ENCODE data around the gene DCLK1. TPM values are rescaled to one million over a fixed set of nuclear protein-coding genes. Genes with fewer than 3 reads are reported as not detected.

The DCLK1 gene
- polyA plus RNA-seq, 6 donors from 2014 or later = not detected

GRCh38 chr13:35727881-35728280 is 403.3 kb downstream of the DCLK1 start:
- no peaks in the 10 kb centered on the region for H3K36me3 Mint-ChIP-seq
- no peak overlapping the region for H3K27ac Mint-ChIP-seq
- no peak for ATAC-seq (ENCODE audit: low read depth in 2 of 2)
- DNase-seq = no peak
- H3K4me3 Mint-ChIP-seq = no peak overlapping the region
- H3K4me1 Mint-ChIP-seq = peaks cover 0 to 5% (median 0%) of the 10 kb centered on the region in 3 donors
- H3K27me3 Mint-ChIP-seq = peaks cover 0 to 5% (median 3%) of the 10 kb centered on the region in 3 donors
- peaks cover 0 to 4% (median 0%) of the 10 kb centered on the region in 7 donors for H3K9me3 Mint-ChIP-seq

- H3K27me3 Mint-ChIP-seq = peaks cover 3 to 25% (median 11%) of the 10 kb centered on the region in 3 donors
- no peak overlapping the region for H3K27ac Mint-ChIP-seq
- H3K9me3 Mint-ChIP-seq = peaks cover 0 to 4% (median 0%) of the 10 kb centered on the region in 7 donors
- H3K4me1 Mint-ChIP-seq = peaks cover 4 to 6% (median 6%) of the 10 kb centered on the region in 3 donors
- no peak for DNase-seq
- no peak overlapping the region for H3K4me3 Mint-ChIP-seq
- ATAC-seq (ENCODE audit: low read depth in 2 of 2) = no peak
- no peaks in the 10 kb centered on the region for H3K36me3 Mint-ChIP-seq
These were observed 406.7 kb downstream of the DCLK1 start for GRCh38 chr13:35724446-35724845.

- DNase-seq (no peak), ATAC-seq (ENCODE audit: low read depth in 2 of 2) (no peak)
- peaks cover 4 to 6% (median 6%) of the 10 kb centered on the region in 3 donors for H3K4me1 Mint-ChIP-seq
- peaks cover 3 to 31% (median 11%) of the 10 kb centered on the region in 3 donors for H3K27me3 Mint-ChIP-seq
- H3K36me3 Mint-ChIP-seq = no peaks in the 10 kb centered on the region
- H3K4me3 Mint-ChIP-seq = no peak overlapping the region
- H3K9me3 Mint-ChIP-seq = peaks cover 0 to 3% (median 0%) of the 10 kb centered on the region in 7 donors
- no peak overlapping the region for H3K27ac Mint-ChIP-seq
These were observed 407.4 kb downstream of the DCLK1 start for GRCh38 chr13:35723821-35724220.

GRCh38 chr13:35723053-35723461 is 408.1 kb downstream of the DCLK1 start:
- Mint-ChIP-seq H3K36me3 (no peaks in the 10 kb centered on the region), H3K27me3 (peaks cover 3 to 31% (median 11%) of the 10 kb centered on the region in 3 donors), H3K9me3 (no peaks in the 10 kb centered on the region), H3K4me1 (peaks cover 4 to 6% (median 6%) of the 10 kb centered on the region in 3 donors), H3K4me3 (no peak overlapping the region), H3K27ac (no peak overlapping the region)
- ATAC-seq (ENCODE audit: low read depth in 2 of 2) (no peak), DNase-seq (no peak)

GRCh38 chr13:35722458-35723052 is 408.6 kb downstream of the DCLK1 start:
- Mint-ChIP-seq H3K36me3 (no peaks in the 10 kb centered on the region), H3K4me3 (no peak overlapping the region), H3K27me3 (peaks cover 3 to 31% (median 11%) of the 10 kb centered on the region in 3 donors), H3K4me1 (peaks cover 4 to 6% (median 6%) of the 10 kb centered on the region in 3 donors), H3K9me3 (no peaks in the 10 kb centered on the region), H3K27ac (peak overlapping the region in 1 of 6 donors; percentile 32)
- DNase-seq (no peak), ATAC-seq (ENCODE audit: low read depth in 2 of 2) (no peak)

GRCh38 chr13:35720690-35721554 is 410.3 kb downstream of the DCLK1 start:
- peaks cover 3 to 31% (median 11%) of the 10 kb centered on the region in 3 donors for H3K27me3 Mint-ChIP-seq
- H3K4me1 Mint-ChIP-seq = peaks cover 4 to 6% (median 6%) of the 10 kb centered on the region in 3 donors
- H3K36me3 Mint-ChIP-seq = no peaks in the 10 kb centered on the region
- H3K9me3 Mint-ChIP-seq = no peaks in the 10 kb centered on the region
- peak overlapping the region in 1 of 6 donors; percentile 54 for H3K27ac Mint-ChIP-seq
- ATAC-seq (ENCODE audit: low read depth in 2 of 2) = no peak
- peak overlapping the region in 1 of 8 donors; percentile 21 for H3K4me3 Mint-ChIP-seq
- no peak for DNase-seq

GRCh38 chr13:35720290-35720689 is 410.9 kb downstream of the DCLK1 start:
- no peak overlapping the region for H3K4me3 Mint-ChIP-seq
- H3K36me3 Mint-ChIP-seq = no peaks in the 10 kb centered on the region
- DNase-seq (no peak), ATAC-seq (ENCODE audit: low read depth in 2 of 2) (no peak)
- no peak overlapping the region for H3K27ac Mint-ChIP-seq
- peaks cover 0 to 31% (median 11%) of the 10 kb centered on the region in 3 donors for H3K27me3 Mint-ChIP-seq
- no peaks in the 10 kb centered on the region for H3K9me3 Mint-ChIP-seq
- H3K4me1 Mint-ChIP-seq = peaks cover 4 to 6% (median 6%) of the 10 kb centered on the region in 3 donors

Other genes with a start within 250 kb of the DCLK1 start
- not detected for gene SOHLH2, start 83.2 kb upstream of the DCLK1 start, polyA plus RNA-seq (ENCODE audit: low read depth in 6 of 6)
- gene CCDC169, start 166.4 kb upstream of the DCLK1 start, polyA plus RNA-seq (ENCODE audit: low read depth in 6 of 6) = under 1 TPM in 1 of 6 donors, not detected in 5; 0.46 TPM
- gene SPART, start 215.0 kb upstream of the DCLK1 start, polyA plus RNA-seq (ENCODE audit: low read depth in 6 of 6) = 10 to 100 TPM; 14.7 to 47.9 (median 40.8) TPM